Measurements from ENCODE around the gene BCL7A.

- no peak for TF ChIP-seq POLR2A (IDR thresholded peaks at IDR 0.05)
- TF ChIP-seq CTCF (IDR thresholded peaks at IDR 0.05), result no peak
- TF ChIP-seq EP300 (IDR thresholded peaks at IDR 0.05; ENCODE audit: low read depth), result no peak
- no peak for TF ChIP-seq POLR2AphosphoS5 (IDR thresholded peaks at IDR 0.05)
These were observed 67.4 kb downstream of the BCL7A start for GRCh38 chr12:122089077-122089476.

All from transverse colon (tissue), 4 donors.